GM18861 (cell line): Measurements from ENCODE around the gene ABCD4.
A peak's percentile ranks its signal among the peaks of the same experiment; 100 is the strongest.
"Not testable (repeated sequence)": the region's sequence is repeated elsewhere in the genome, so short reads cannot be mapped to it uniquely, and the experiment has no call there.

Experiments used
- ATAC-seq: cut with Tn5 transposase; IDR thresholded peaks from one replicate; pipeline ENCODE4 v1.9.1; 2021; ENCODE audit not compliant: unreplicated experiment

ABCD4 gene

GRCh38 chr14:74302634-74303569, at the start of gene ABCD4:
Gene ABCD4 (minus strand): TSS chr14:74302934. CDS start chr14:74302912, 22 bp downstream.
- ATAC-seq, result peak; percentile 97

GRCh38 chr14:74350928-74351323, 48.2 kb upstream of the ABCD4 start:
- no peak for ATAC-seq

- ATAC-seq, result no peak
These were observed 47.6 kb upstream of the ABCD4 start for GRCh38 chr14:74350211-74350927.

GRCh38 chr14:74349757-74350156, 47.0 kb upstream of the ABCD4 start:
- no peak for ATAC-seq

GRCh38 chr14:74348735-74349463, 46.2 kb upstream of the ABCD4 start:
- no peak for ATAC-seq

- no peak for ATAC-seq
These were observed 45.6 kb upstream of the ABCD4 start, which contains the start of gene VRTN for GRCh38 chr14:74348241-74348734. Gene VRTN (plus strand): TSS chr14:74348471. CDS start chr14:74356784, 8,313 bp downstream.

- no peak for ATAC-seq
These were observed 45.0 kb upstream of the ABCD4 start for GRCh38 chr14:74347795-74348100.

GRCh38 chr14:74347097-74347794, 44.5 kb upstream of the ABCD4 start:
- ATAC-seq, result no peak

- no peak for ATAC-seq
These were observed 43.6 kb upstream of the ABCD4 start for GRCh38 chr14:74346341-74346740.

- no peak for ATAC-seq
These were observed 31.2 kb upstream of the ABCD4 start for GRCh38 chr14:74333909-74334308.

GRCh38 chr14:74329950-74330552, 27.3 kb upstream of the ABCD4 start:
- ATAC-seq, result not testable (repeated sequence)

- no peak for ATAC-seq
These were observed 23.8 kb upstream of the ABCD4 start for GRCh38 chr14:74326369-74327152.

GRCh38 chr14:74325446-74325845, 22.7 kb upstream of the ABCD4 start:
- no peak for ATAC-seq

- no peak for ATAC-seq
These were observed 22.2 kb upstream of the ABCD4 start for GRCh38 chr14:74324931-74325361.

GRCh38 chr14:74314576-74314975, 11.8 kb upstream of the ABCD4 start:
- ATAC-seq, result no peak

GRCh38 chr14:74313601-74314000, 10.9 kb upstream of the ABCD4 start:
- no peak for ATAC-seq

GRCh38 chr14:74312161-74312560, 9.4 kb upstream of the ABCD4 start:
- no peak for ATAC-seq

- ATAC-seq, result no peak
These were observed 6.6 kb upstream of the ABCD4 start for GRCh38 chr14:74309125-74310022.
